Stimulated activated naive CD8-positive, alpha-beta T cell treated with anti-CD3 and anti-CD28 coated beads, Interleukin-15, Interleukin-2, amounts not matched to agents 100 ng/mL and 50 ng/mL, for 24 hours (primary cell): Measurements from ENCODE around the gene ARF1.

Experiments used
- H3K27ac Mint-ChIP-seq: one replicate; pipeline ENCODE4 v1.8.0; 2021; ENCODE audit warnings: mild to moderate bottlenecking, mixed read lengths
- H3K27me3 Mint-ChIP-seq: one replicate; pipeline ENCODE4 v1.8.0; 2021; ENCODE audit warnings: mixed read lengths
- H3K36me3 Mint-ChIP-seq: one replicate; pipeline ENCODE4 v1.8.0; 2021; ENCODE audit warnings: low read depth, mixed read lengths
- H3K4me1 Mint-ChIP-seq: one replicate; pipeline ENCODE4 v1.8.0; 2021; ENCODE audit warnings: low read depth, mixed read lengths
- H3K4me3 Mint-ChIP-seq: one replicate; pipeline ENCODE4 v1.8.0; 2021; ENCODE audit warnings: mild to moderate bottlenecking, mixed read lengths
- H3K9me3 Mint-ChIP-seq: one replicate; pipeline ENCODE4 v1.8.0; 2021; ENCODE audit warnings: mixed read lengths

ARF1 gene

GRCh38 chr1:228082214-228082917, at the start of gene ARF1:
Gene ARF1, plus strand, starts transcription at chr1:228082708. Its CDS starts 14,407 bp downstream, at chr1:228097115.
- H3K4me1 Mint-ChIP-seq = peaks cover 41% of the 10 kb centered on the region
- peaks cover 39% of the 10 kb centered on the region for H3K36me3 Mint-ChIP-seq
- no peaks in the 10 kb centered on the region for H3K9me3 Mint-ChIP-seq
- peak within 1 kb of the TSS; percentile 97 for H3K4me3 Mint-ChIP-seq
- peak within 1 kb of the TSS; percentile 97 for H3K27ac Mint-ChIP-seq
- no peaks in the 10 kb centered on the region for H3K27me3 Mint-ChIP-seq

GRCh38 chr1:228033376-228033775, 49.1 kb upstream of the ARF1 start:
- H3K36me3 Mint-ChIP-seq = no peaks in the 10 kb centered on the region
- no peaks in the 10 kb centered on the region for H3K9me3 Mint-ChIP-seq
- H3K27ac Mint-ChIP-seq = no peak overlapping the region
- no peaks in the 10 kb centered on the region for H3K4me1 Mint-ChIP-seq
- H3K27me3 Mint-ChIP-seq = peaks cover 31% of the 10 kb centered on the region
- no peak overlapping the region for H3K4me3 Mint-ChIP-seq

- no peaks in the 10 kb centered on the region for H3K36me3 Mint-ChIP-seq
- H3K4me1 Mint-ChIP-seq = no peaks in the 10 kb centered on the region
- H3K27me3 Mint-ChIP-seq = peaks cover 41% of the 10 kb centered on the region
- H3K4me3 Mint-ChIP-seq = no peak overlapping the region
- no peak overlapping the region for H3K27ac Mint-ChIP-seq
- no peaks in the 10 kb centered on the region for H3K9me3 Mint-ChIP-seq
Measured at GRCh38 chr1:228034954-228035837, 47.3 kb upstream of the ARF1 start.

- no peaks in the 10 kb centered on the region for H3K9me3 Mint-ChIP-seq
- no peaks in the 10 kb centered on the region for H3K4me1 Mint-ChIP-seq
Measured at GRCh38 chr1:228035844-228036243, 46.7 kb upstream of the ARF1 start.

GRCh38 chr1:228036701-228037231, 45.7 kb upstream of the ARF1 start:
- H3K4me1 Mint-ChIP-seq = no peaks in the 10 kb centered on the region
- H3K4me3 Mint-ChIP-seq = no peak overlapping the region
- H3K27ac Mint-ChIP-seq = no peak overlapping the region
- H3K9me3 Mint-ChIP-seq = no peaks in the 10 kb centered on the region
- peaks cover 38% of the 10 kb centered on the region for H3K27me3 Mint-ChIP-seq
- no peaks in the 10 kb centered on the region for H3K36me3 Mint-ChIP-seq

More at GRCh38 chr1:228035844-228036243, 46.7 kb upstream of the ARF1 start:
- Mint-ChIP-seq H3K27ac (no peak overlapping the region), H3K27me3 (peaks cover 45% of the 10 kb centered on the region), H3K36me3 (no peaks in the 10 kb centered on the region), H3K4me3 (no peak overlapping the region)

- Mint-ChIP-seq H3K36me3 (no peaks in the 10 kb centered on the region), H3K27ac (no peak overlapping the region), H3K27me3 (peaks cover 36% of the 10 kb centered on the region), H3K9me3 (no peaks in the 10 kb centered on the region), H3K4me1 (no peaks in the 10 kb centered on the region), H3K4me3 (no peak overlapping the region)
Measured at GRCh38 chr1:228037401-228038386, 44.8 kb upstream of the ARF1 start.

GRCh38 chr1:228038387-228039005, 44.0 kb upstream of the ARF1 start:
- no peak overlapping the region for H3K27ac Mint-ChIP-seq
- no peaks in the 10 kb centered on the region for H3K36me3 Mint-ChIP-seq
- no peaks in the 10 kb centered on the region for H3K4me1 Mint-ChIP-seq
- no peak overlapping the region for H3K4me3 Mint-ChIP-seq
- H3K27me3 Mint-ChIP-seq = peaks cover 28% of the 10 kb centered on the region
- H3K9me3 Mint-ChIP-seq = no peaks in the 10 kb centered on the region

GRCh38 chr1:228039006-228039903, 43.3 kb upstream of the ARF1 start:
- Mint-ChIP-seq H3K36me3 (no peaks in the 10 kb centered on the region), H3K4me3 (no peak overlapping the region), H3K4me1 (no peaks in the 10 kb centered on the region), H3K9me3 (no peaks in the 10 kb centered on the region), H3K27ac (no peak overlapping the region), H3K27me3 (peaks cover 25% of the 10 kb centered on the region)

- Mint-ChIP-seq H3K4me3 (no peak overlapping the region), H3K27me3 (peaks cover 23% of the 10 kb centered on the region), H3K9me3 (no peaks in the 10 kb centered on the region)
Measured at GRCh38 chr1:228039986-228040385, 42.5 kb upstream of the ARF1 start.

GRCh38 chr1:228041316-228041715, 41.2 kb upstream of the ARF1 start:
- Mint-ChIP-seq H3K27me3 (peaks cover 23% of the 10 kb centered on the region), H3K4me1 (no peaks in the 10 kb centered on the region), H3K36me3 (no peaks in the 10 kb centered on the region), H3K27ac (no peak overlapping the region), H3K4me3 (no peak overlapping the region), H3K9me3 (no peaks in the 10 kb centered on the region)

More at GRCh38 chr1:228039986-228040385, 42.5 kb upstream of the ARF1 start:
- H3K4me1 Mint-ChIP-seq = no peaks in the 10 kb centered on the region
- no peak overlapping the region for H3K27ac Mint-ChIP-seq
- H3K36me3 Mint-ChIP-seq = no peaks in the 10 kb centered on the region

GRCh38 chr1:228042508-228042907, 40.0 kb upstream of the ARF1 start:
- H3K4me1 Mint-ChIP-seq = no peaks in the 10 kb centered on the region
- no peak overlapping the region for H3K4me3 Mint-ChIP-seq
- peaks cover 17% of the 10 kb centered on the region for H3K27me3 Mint-ChIP-seq
- H3K27ac Mint-ChIP-seq = no peak overlapping the region
- no peaks in the 10 kb centered on the region for H3K9me3 Mint-ChIP-seq
- H3K36me3 Mint-ChIP-seq = no peaks in the 10 kb centered on the region

GRCh38 chr1:228043281-228043848, 39.1 kb upstream of the ARF1 start:
- no peaks in the 10 kb centered on the region for H3K36me3 Mint-ChIP-seq
- H3K27ac Mint-ChIP-seq = no peak overlapping the region
- H3K4me3 Mint-ChIP-seq = no peak overlapping the region
- H3K4me1 Mint-ChIP-seq = no peaks in the 10 kb centered on the region
- no peaks in the 10 kb centered on the region for H3K9me3 Mint-ChIP-seq
- peaks cover 14% of the 10 kb centered on the region for H3K27me3 Mint-ChIP-seq

- H3K9me3 Mint-ChIP-seq = no peaks in the 10 kb centered on the region
- H3K36me3 Mint-ChIP-seq = no peaks in the 10 kb centered on the region
- H3K27me3 Mint-ChIP-seq = peaks cover 6% of the 10 kb centered on the region
- no peaks in the 10 kb centered on the region for H3K4me1 Mint-ChIP-seq
- no peak overlapping the region for H3K27ac Mint-ChIP-seq
- no peak overlapping the region for H3K4me3 Mint-ChIP-seq
Measured at GRCh38 chr1:228044961-228045360, 37.5 kb upstream of the ARF1 start.
